HG02642 (cell line): Measurements from ENCODE around the gene GLI1.

Experiments used
- ATAC-seq: cut with Tn5 transposase; IDR thresholded peaks from one replicate; pipeline ENCODE4 v1.9.1; 2021; ENCODE audit warnings: mild to moderate bottlenecking; ENCODE audit not compliant: unreplicated experiment, poor library complexity

The GLI1 gene

GRCh38 chr12:57473886-57474285, 14.3 kb downstream of the GLI1 start:
- no peak for ATAC-seq

- no peak for ATAC-seq
Observed at GRCh38 chr12:57474430-57474829, 14.8 kb downstream of the GLI1 start.

DNA sequence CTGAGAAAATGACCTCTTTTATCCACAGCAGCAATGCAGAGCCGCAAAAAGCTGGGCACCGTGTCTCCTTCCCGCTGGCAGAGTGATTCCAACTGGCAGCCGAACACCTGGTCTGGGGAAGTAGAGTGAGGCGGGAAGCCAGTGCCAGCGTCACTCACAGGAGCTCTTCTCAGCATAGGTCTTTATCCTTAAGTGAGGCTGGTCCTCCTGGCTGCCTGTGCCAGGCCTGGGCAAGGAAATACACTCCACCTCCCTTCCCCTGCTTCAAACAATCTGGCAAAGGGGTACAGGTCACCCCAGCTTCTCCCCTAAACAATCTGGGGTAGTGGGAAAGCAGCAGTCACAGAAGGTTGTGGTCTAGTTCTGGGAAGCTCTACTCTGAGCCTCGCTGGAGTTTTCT, 15.3 kb downstream of the GLI1 start:
- no peak for ATAC-seq

GRCh38 chr12:57475271-57476161, 15.9 kb downstream of the GLI1 start:
- no peak for ATAC-seq

DNA sequence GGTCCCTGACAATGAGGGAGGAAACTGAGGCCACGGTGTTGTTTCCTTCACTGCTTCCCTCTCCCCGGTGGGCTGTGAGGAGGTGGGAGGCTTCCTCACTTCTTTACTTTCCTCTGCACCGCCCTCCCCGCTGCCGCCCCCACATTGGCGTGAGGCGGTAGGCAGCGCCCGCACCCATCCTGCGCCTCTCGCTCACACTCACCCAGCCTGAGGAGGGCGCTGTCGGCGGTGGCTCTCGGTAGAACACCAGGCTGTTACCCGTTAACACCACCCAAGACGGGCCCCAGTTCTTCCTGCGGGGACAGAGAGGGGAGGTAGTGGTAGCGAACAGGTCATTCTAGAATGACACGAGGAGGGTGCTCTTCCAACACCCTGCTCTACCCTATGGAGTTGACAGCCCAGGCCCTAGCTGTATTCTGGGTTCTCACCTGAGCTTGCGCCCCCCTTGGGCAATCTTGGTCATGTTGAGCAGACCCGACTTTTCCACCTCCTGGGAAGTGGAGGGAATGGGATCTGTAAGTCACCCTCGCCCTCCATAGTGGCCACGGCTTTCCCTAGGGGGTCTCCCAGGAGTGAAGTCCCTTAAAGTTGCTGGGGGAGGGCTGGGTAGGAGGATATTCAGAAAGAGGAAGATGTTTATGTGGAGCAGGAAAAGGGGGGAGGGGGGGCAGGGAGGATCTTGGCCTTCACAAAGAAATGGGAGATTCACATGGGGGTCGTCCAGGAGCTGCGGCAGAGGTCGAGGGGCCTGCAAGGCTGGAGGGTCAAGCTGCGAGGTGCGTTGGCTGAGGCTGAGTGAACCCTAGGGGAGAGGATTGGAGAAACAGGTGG, 16.8 kb downstream of the GLI1 start:
- ATAC-seq: no peak

DNA sequence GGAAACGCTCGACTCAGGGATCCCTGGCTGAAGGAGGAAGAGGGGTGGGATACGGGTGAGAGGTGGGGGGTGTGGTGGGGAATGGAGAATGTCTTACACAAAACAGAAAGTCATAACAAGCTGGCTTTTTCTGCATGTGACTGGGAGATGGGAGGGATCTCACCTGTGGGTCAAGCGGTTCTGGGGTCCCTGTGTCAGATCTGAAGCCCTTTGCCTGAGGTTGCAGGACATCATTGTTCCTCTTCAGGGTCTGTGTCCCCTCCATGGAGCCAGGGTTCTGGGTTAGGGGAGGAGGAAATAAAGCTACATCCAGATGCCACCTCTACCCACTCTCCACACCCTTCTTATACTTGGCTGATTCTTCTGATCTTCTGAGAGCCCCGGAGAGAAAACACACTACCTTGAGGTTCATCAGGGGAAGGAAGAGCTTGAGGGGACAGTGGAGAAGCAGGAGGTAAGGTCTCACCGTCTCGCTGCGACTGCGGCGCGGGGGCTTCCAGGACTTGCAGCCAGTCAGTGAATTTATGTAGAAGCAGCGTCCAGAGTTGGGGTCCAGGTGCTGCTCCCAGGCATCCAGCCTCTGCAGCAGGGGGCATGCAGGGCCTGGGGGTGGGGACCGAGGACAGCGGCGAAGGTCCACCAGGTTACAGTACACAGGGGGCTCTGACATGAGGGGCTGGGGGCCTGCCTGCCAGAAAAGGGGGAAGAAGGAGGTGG, 17.6 kb downstream of the GLI1 start:
- no peak for ATAC-seq

DNA sequence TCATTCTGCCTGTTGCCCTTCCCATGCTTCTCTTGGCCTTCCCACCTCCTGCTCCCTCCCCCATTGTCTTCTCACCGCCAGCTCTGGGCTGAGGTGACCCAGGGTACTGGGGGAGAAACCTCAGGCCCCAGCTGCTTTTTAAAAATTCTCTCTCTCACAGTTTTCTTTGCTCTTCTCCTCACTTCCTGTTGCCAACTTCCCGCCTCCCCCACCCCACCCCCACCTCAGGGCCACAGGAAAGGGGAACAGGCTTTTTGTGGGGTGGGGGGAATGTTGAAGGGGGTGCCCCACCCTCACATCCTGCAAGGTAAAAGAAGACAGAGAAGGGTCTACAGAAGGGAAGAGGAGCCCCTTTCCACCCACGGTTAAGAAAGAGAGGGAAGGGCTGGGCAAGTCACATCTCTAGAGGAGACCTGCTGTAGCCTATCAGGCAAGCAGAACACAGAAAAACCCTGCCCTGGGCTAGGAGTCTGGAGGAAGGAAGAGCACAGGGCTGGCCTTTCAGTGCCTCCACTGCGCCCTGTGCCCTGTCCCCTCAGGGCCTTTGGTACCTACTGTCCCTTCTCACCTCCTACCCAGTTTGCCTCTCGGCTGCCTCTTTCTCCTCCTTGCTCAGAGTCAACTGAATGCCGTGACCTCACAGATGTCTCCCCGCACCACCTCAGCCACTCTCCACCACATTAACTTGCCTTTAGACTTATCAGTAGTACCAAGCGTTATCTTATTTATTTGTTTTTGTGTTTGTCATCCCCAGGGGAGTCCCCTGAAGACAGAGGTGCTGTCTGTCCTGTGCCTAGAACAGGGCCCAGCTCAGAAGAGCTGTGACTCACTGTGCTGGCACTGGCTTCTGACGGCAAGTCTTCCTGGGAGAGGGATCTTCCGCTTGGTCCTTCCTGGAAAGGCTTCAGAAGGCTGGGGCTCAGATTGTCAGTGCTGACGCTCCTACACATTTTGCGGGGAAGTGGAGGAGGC, 18.4 kb downstream of the GLI1 start:
- ATAC-seq: peak; percentile 44

- no peak for ATAC-seq
Observed at GRCh38 chr12:57479043-57479375, 19.4 kb downstream of the GLI1 start.

- peak; percentile 31 for ATAC-seq
Observed at GRCh38 chr12:57479376-57480115, 20.0 kb downstream of the GLI1 start, which contains the start of gene ARHGAP9. ARHGAP9 (minus strand) TSS chr12:57479866; CDS start chr12:57479406, 460 bp downstream.

DNA sequence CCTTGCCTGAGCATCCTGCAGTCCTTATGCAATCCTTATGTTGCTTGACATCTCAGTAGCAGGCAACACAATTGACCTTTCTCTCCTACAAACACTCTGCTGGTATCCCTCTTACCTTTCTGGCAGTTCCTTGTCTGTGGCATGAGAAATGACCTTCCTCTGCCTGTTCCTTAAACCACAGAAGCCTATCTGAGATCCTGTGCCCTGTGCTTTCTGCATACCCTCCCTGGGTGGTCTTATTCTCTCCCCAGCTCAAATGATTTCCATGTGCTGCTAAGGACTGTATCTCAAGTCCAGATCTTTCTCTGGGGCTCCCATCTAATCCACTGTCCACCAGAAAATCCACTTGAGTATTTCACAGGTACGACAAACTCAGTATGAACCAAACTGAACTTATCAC, 22.1 kb downstream of the GLI1 start:
- ATAC-seq: no peak

DNA sequence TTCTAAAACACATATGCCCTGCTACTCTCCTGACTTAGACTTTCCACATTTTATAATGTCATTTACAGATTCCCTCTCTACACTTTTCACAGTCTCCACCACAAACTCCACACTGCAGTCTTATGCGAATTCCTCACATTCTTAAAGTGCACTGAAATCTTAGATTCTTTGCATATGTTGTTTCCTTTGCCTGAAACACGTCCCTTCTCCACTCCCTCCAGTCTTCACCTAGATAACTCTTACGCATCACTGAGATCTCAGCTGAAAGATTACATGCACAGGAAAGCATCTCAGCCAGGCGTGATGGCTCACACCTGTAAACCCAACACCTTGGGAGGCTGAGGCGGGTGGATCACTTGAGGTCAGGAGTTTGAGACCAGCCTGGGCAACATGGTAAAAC, 23.9 kb downstream of the GLI1 start:
- ATAC-seq: no peak

DNA sequence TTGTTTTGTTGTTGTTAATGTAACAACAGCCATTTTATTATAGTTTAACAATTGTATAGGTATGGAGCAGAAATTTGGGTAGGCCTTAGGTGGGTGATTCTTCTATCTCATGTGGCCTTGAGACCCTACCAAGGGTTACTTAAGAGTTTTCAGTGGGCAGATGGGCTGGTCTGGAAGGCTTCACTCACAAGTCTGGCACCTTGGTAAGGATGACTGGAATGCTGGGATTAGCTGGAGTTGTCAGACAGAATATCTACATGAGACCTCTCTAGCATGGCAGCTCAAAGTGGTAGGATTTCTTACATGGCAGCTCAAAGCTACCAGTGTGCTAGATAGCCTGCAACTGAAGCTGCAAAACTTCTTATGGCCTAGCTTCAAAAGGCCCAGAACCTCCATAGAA, 26.1 kb downstream of the GLI1 start:
- no peak for ATAC-seq

DNA sequence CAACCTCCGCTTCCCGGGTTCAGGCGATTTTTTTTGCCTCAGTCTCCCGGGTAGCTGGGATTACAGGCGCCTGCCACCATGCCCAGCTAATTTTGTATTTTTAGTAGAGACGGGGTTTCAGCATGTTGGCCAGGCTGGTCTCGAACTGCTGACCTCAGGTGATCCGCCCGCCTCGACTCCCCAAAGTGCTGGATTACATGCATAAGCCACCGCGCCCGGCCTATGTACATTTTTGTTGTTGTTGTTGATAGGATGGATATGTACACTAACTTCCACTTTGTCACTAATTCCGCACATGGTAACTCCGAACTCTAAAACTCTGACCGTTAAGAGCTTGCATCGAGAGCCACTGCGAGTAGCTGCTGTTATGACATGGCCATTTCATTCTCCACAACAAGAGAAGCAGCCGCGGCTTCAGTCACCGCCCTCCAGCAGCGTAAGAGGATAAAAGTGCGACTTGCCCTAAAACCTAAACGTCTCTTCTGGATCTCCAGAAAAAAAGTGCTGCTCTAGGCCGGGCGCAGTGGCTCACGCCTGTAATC, 27.5 kb downstream of the GLI1 start:
- ATAC-seq: no peak

DNA sequence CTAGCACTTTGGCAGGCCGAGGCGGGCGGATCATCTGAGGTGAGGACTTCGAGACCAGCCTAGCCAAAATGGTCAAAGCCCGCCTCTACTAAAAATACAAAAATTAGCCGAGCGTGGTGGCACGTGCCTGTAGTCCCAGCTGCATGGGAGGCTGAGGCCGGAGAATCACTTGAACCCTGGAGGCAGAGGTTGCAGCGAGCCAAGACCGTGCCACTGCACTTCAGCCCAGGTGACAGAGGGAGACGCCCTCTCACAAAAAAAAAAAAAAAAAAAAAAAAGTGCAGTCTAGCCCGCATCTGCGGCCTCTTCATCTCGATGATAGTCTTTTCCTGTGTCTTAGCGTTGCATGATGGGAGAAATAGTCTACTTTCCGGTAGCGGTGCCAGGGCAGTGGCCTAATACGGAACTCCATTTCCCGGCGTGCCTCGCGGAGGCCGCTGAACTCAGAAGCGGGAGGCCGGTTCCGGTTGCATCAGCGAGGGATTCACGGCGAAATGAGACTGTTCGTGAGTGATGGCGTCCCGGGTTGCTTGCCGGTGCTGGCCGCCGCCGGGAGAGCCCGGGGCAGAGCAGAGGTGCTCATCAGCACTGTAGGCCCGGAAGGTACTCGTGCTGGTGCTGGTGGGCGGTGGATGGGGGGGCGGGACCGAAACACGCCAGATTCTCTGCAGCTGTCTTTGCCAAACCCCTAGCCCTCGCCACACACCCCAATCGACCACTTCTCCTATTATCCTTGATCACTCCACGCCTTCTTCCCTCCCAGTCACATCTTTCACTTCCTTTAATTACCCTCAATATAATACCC, 28.2 kb downstream of the GLI1 start, which contains the start of gene MARS1:
Gene MARS1 (plus strand): TSS at position 472 of the 805 bp plus-strand sequence. CDS start 23 bp downstream, at position 495.
- ATAC-seq: peak; percentile 96

DNA sequence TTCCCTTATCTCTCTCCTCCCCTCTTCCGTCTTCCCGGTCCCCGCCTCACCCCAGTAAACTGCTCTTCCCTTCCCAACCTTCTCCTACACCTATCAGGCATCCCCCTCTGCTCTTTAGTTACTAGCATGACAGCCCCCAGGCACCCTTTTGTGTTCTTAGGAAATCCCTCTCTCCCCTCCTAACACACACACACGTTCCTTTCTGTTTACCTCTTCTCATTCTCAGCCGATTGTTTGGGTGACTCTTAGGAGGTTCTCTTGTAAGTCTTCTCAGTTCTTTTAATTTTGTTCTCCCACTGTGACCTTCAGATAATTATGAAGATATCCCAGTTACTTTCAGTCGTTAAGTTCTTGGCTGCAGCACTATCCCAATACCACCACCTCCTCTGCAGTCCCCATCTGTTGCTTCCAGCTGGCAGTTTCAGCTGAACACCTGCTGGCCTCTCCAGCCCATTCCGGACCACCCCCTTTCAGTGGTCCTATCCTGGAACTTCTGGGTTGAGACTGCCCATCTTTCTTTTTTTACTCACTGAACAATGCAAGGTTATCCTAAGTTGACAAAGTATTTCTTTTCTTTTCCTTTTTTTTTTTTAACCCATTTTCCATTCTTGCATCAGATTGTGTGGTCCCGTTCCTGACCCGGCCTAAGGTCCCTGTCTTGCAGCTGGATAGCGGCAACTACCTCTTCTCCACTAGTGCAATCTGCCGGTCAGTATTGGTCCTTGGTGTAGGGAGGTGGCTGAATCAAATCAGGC, 29.0 kb downstream of the GLI1 start:
- peak; percentile 3 for ATAC-seq

GRCh38 chr12:57489157-57489641, 29.6 kb downstream of the GLI1 start:
- ATAC-seq: no peak

DNA sequence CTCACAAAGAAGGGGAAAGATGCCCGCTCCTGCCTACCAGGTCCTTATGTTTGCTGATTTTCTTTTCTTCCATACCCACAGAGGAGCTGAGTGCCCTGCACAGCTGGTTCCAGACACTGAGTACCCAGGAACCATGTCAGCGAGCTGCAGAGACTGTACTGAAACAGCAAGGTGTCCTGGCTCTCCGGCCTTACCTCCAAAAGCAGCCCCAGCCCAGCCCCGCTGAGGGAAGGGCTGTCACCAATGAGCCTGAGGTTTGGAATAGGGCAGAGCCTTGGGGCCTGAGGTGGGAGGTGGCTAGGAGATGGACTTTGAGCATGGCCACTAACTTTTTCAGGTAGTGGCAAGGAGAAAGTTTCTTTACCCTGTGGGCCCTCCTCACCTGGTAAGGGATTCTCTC, 30.5 kb downstream of the GLI1 start:
- ATAC-seq: no peak
